Measurements from ENCODE around the gene ASH1L. TPM values are rescaled to one million over a fixed set of nuclear protein-coding genes. Genes with fewer than 3 reads are reported as not detected.

Gene ASH1L
- total and polyA plus RNA-seq, 9 of the 15 experiments (the other 6 are each of a cell fraction or from before 2014, with no cell fraction given) = 2.0 to 23.3 (median 14.6) TPM

GRCh38 chr1:155309423-155310021 lies 253.1 kb downstream of the ASH1L start (continued):
- TF ChIP-seq, protein P1, sequence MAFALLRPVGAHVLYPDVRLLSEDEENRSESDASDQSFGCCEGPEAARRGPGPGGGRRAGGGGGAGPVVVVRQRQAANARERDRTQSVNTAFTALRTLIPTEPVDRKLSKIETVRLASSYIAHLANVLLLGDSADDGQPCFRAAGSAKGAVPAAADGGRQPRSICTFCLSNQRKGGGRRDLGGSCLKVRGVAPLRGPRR (CRISPR knock-in tag; IDR thresholded peaks at IDR 0.05) = no peak
- no peak for TF ChIP-seq MEF2A (IDR thresholded peaks at IDR 0.05; ENCODE audit: control insufficient read depth, low read depth, low read length)
- TF ChIP-seq ID3 (CRISPR knock-in tag; IDR thresholded peaks at IDR 0.05) = no peak
- no peak for TF ChIP-seq ID3 (tag; IDR thresholded peaks at IDR 0.05)
- no peak for TF ChIP-seq NCOA2 (IDR thresholded peaks at IDR 0.05; ENCODE audit: partially characterized antibody in 2 of 2)
- TF ChIP-seq CBX5 (IDR thresholded peaks at IDR 0.05; ENCODE audit: borderline replicate concordance, low read depth) = no peak
- TF ChIP-seq ZFP36 (IDR thresholded peaks at IDR 0.05; ENCODE audit: low read depth, low read length, partially characterized antibody) = no peak
- TF ChIP-seq NFYB (IDR thresholded peaks at IDR 0.05; ENCODE audit: extremely low read depth, insufficient read length) = no peak
- no peak for TF ChIP-seq MTA1 (IDR thresholded peaks at IDR 0.05; ENCODE audit: borderline replicate concordance)
- no peak for TF ChIP-seq ZNF551 (CRISPR knock-in tag; IDR thresholded peaks at IDR 0.05)
- no peak for TF ChIP-seq MYNN (IDR thresholded peaks at IDR 0.05)
- TF ChIP-seq MYNN (CRISPR knock-in tag; IDR thresholded peaks at IDR 0.05) = no peak
- TF ChIP-seq RNF2 (IDR thresholded peaks at IDR 0.05) = no peak
- no peak for TF ChIP-seq IFI16 (CRISPR knock-in tag; IDR thresholded peaks at IDR 0.05)
- peak; percentile 54 for TF ChIP-seq NFIC (IDR thresholded peaks at IDR 0.05)
- TF ChIP-seq ZNF511 (CRISPR knock-in tag; IDR thresholded peaks at IDR 0.05) = no peak
- no peak for TF ChIP-seq HNRNPUL1 (IDR thresholded peaks at IDR 0.05; ENCODE audit: low read length)
- 0 out of 2 replicates have a peak, but pooled peaks have one; percentile 5 for TF ChIP-seq SMC3 (conservative IDR thresholded peaks at IDR 0.05; ENCODE audit: insufficient read depth, low read depth, low read length)
- TF ChIP-seq SMAD3 (CRISPR knock-in tag; conservative IDR thresholded peaks at IDR 0.05) = no peak
- TF ChIP-seq, protein P2, sequence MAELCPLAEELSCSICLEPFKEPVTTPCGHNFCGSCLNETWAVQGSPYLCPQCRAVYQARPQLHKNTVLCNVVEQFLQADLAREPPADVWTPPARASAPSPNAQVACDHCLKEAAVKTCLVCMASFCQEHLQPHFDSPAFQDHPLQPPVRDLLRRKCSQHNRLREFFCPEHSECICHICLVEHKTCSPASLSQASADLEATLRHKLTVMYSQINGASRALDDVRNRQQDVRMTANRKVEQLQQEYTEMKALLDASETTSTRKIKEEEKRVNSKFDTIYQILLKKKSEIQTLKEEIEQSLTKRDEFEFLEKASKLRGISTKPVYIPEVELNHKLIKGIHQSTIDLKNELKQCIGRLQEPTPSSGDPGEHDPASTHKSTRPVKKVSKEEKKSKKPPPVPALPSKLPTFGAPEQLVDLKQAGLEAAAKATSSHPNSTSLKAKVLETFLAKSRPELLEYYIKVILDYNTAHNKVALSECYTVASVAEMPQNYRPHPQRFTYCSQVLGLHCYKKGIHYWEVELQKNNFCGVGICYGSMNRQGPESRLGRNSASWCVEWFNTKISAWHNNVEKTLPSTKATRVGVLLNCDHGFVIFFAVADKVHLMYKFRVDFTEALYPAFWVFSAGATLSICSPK (IDR thresholded peaks at IDR 0.05; ENCODE audit: borderline replicate concordance) = no peak
- TF ChIP-seq CHD2 (IDR thresholded peaks at IDR 0.05; ENCODE audit: low read depth, low read length) = no peak
- TF ChIP-seq ZNF184 (CRISPR knock-in tag; IDR thresholded peaks at IDR 0.05) = no peak
- no peak for TF ChIP-seq ZNF408 (CRISPR knock-in tag; IDR thresholded peaks at IDR 0.05; ENCODE audit: low read depth)
- TF ChIP-seq POLR2AphosphoS5 (IDR thresholded peaks at IDR 0.05; ENCODE audit: control insufficient read depth, insufficient read depth, low read depth, low read length) = peak; percentile 38
- no peak for TF ChIP-seq RBM25 (IDR thresholded peaks at IDR 0.05; ENCODE audit: low read depth, low read length, severe bottlenecking)
- no peak for TF ChIP-seq IRF2 (CRISPR knock-in tag; IDR thresholded peaks at IDR 0.05)
- TF ChIP-seq SRSF3 (IDR thresholded peaks at IDR 0.05; ENCODE audit: insufficient read depth, low read length) = no peak
- TF ChIP-seq RBM17 (IDR thresholded peaks at IDR 0.05; ENCODE audit: borderline replicate concordance, low read depth, low read length) = no peak
